ENCODE results near the gene ELMO1.

GRCh38 chr7:36979810-36980248, 468.8 kb downstream of the ELMO1 start:
- TF ChIP-seq POLR2A (IDR thresholded peaks at IDR 0.05; ENCODE audit: low read length) (no peak), GATA1 (IDR thresholded peaks at IDR 0.05; ENCODE audit: low read depth, low read length) (no peak)
